CD4-positive, alpha-beta T cell (primary cell): ENCODE data around the gene GPR137B. TPM values are rescaled to one million over a fixed set of nuclear protein-coding genes. Genes with fewer than 3 reads are reported as not detected.

Experiments
- ATAC-seq: fragments of 200-7000 bp; cut with Tn5 transposase; one replicate; pipeline ENCODE4 v1.10.0; 2022; ENCODE audit warnings: mild to moderate bottlenecking; ENCODE audit not compliant: poor library complexity
- CTCF ChIA-PET: fragments of 350-600 bp; sonication (Branson Sonifier 250); formaldehyde crosslinking; loops from one replicate; lab custom pipeline; 2021; ENCODE audit warnings: antibody characterized with exemption, inconsistent platforms; lab: Charles Lee
- POLR2A ChIA-PET: fragments of 350-600 bp; sonication (Branson Sonifier 250); formaldehyde crosslinking; loops from one replicate; lab custom pipeline; 2021; ENCODE audit warnings: antibody characterized with exemption, inconsistent platforms; lab: Charles Lee
- DNase-seq, 14 experiments: peaks; one replicate each; pipeline ENCODE4 v3.0.0-alpha.2; 2013 to 2020; ENCODE audit warnings: mixed read lengths in 2 of 14
- H3K27ac ChIP-seq, 2 donors: one replicate each; pipeline versions ENCODE4 v1.5.1 to v1.7.0; 2013; ENCODE audit warnings: low read length in 2 of 2, low read depth in 1 of 2, mild to moderate bottlenecking in 1 of 2
- H3K27me3 ChIP-seq, 2 experiments: 1 replicate in 1 of 2; 2 replicates in 1 of 2; pipeline versions ENCODE4 v1.6.1 to v1.7.0; 2013; ENCODE audit warnings: low read length in 2 of 2, control low read depth in 1 of 2, mild to moderate bottlenecking in 1 of 2, moderate library complexity in 1 of 2; ENCODE audit not compliant: insufficient read depth in 2 of 2, control insufficient read depth in 1 of 2
- H3K36me3 ChIP-seq: one replicate; pipeline ENCODE4 v1.6.1; 2013; ENCODE audit warnings: low read length, control low read depth; ENCODE audit not compliant: insufficient read depth
- H3K4me1 ChIP-seq: one replicate; pipeline ENCODE4 v1.6.1; 2013; ENCODE audit warnings: low read length, control low read depth; ENCODE audit not compliant: insufficient read depth
- H3K4me3 ChIP-seq: one replicate; pipeline ENCODE4 v1.5.1; 2013; ENCODE audit warnings: mild to moderate bottlenecking, low read length, moderate library complexity
- H3K9me3 ChIP-seq, 2 experiments: 1 replicate in 1 of 2; 2 replicates in 1 of 2; pipeline versions ENCODE4 v1.6.1 to v1.7.0; 2013; ENCODE audit warnings: low read length in 2 of 2, mild to moderate bottlenecking in 2 of 2, control low read depth in 1 of 2, moderate library complexity in 1 of 2; ENCODE audit not compliant: control insufficient read depth in 1 of 2, insufficient read depth in 1 of 2
- H3K27ac Mint-ChIP-seq: one replicate; pipeline ENCODE4 v1.8.0; 2020; ENCODE audit warnings: mixed read lengths
- H3K27me3 Mint-ChIP-seq: one replicate; pipeline ENCODE4 v1.8.0; 2021; ENCODE audit warnings: mixed read lengths
- H3K36me3 Mint-ChIP-seq: one replicate; pipeline ENCODE4 v1.8.0; 2021; ENCODE audit warnings: low read depth, mixed read lengths
- H3K4me1 Mint-ChIP-seq: one replicate; pipeline ENCODE4 v1.8.0; 2021; ENCODE audit warnings: low read depth, mixed read lengths
- H3K4me3 Mint-ChIP-seq: one replicate; pipeline ENCODE4 v1.8.0; 2020; ENCODE audit warnings: mild to moderate bottlenecking, mixed read lengths
- H3K9me3 Mint-ChIP-seq: one replicate; pipeline ENCODE4 v1.8.0; 2020; ENCODE audit warnings: mixed read lengths
- CTCF ChIP-seq: fragments of 200-600 bp; IDR thresholded peaks from one replicate; pipeline ENCODE4 v1.8.0; 2022; ENCODE audit warnings: antibody characterized with exemption, mild to moderate bottlenecking
- intact Hi-C, 2 experiments: fragments of 100-400 bp; cut with DNase I in 1 of 2; cut with micrococcal nuclease in 1 of 2; formaldehyde crosslinking; loops; one replicate each; pipeline versions ENCODE4 v1.15.1 to v1.9.0; 2023 to 2025; cut with DNase I, micrococcal nuclease
- total RNA-seq, 174 experiments: library from RNA in 2 of 174; stranded (reverse) in 2 of 174; gene quantifications; one replicate each; pipeline ENCODE4 v1.2.3 and lab custom pipeline; 2021 to 2026

Gene GPR137B
- total RNA-seq, 2 experiments from 2014 or later: 6.3 to 7.4 TPM

- Mint-ChIP-seq H3K4me3 (no peak overlapping the region), H3K27me3 (no peaks in the 10 kb centered on the region), H3K4me1 (no peaks in the 10 kb centered on the region), H3K36me3 (peaks cover 94% of the 10 kb centered on the region), H3K27ac (no peak overlapping the region), H3K9me3 (peaks cover 10% of the 10 kb centered on the region)
- POLR2A ChIA-PET: no interaction called here
- CTCF ChIA-PET: no interaction called here
- H3K9me3 ChIP-seq: peaks cover under 1 to 5% of the 10 kb centered on the region in 2 experiments
- ATAC-seq: no peak
- no peak overlapping the region for H3K4me3 ChIP-seq
- H3K27ac ChIP-seq: no peak overlapping the region
- intact Hi-C loops: no loop called here
- DNase-seq: no peak
- no peaks in the 10 kb centered on the region for H3K4me1 ChIP-seq
- no peaks in the 10 kb centered on the region for H3K27me3 ChIP-seq
- no peak for TF ChIP-seq CTCF
- peaks cover 8% of the 10 kb centered on the region for H3K36me3 ChIP-seq
Measured at GRCh38 chr1:236207569-236207968, 65.2 kb downstream of the GPR137B start.

GRCh38 chr1:236209185-236209584 lies 66.8 kb downstream of the GPR137B start:
- Mint-ChIP-seq H3K9me3 (peaks cover 2% of the 10 kb centered on the region), H3K27me3 (no peaks in the 10 kb centered on the region), H3K36me3 (peaks cover 94% of the 10 kb centered on the region), H3K4me3 (no peak overlapping the region), H3K27ac (no peak overlapping the region), H3K4me1 (no peaks in the 10 kb centered on the region)
- ChIA-PET POLR2A (no interaction called here), CTCF (no interaction called here)
- no peak for DNase-seq
- no peaks in the 10 kb centered on the region for H3K9me3 ChIP-seq
- ATAC-seq: no peak
- peaks cover 8% of the 10 kb centered on the region for H3K36me3 ChIP-seq
- no peaks in the 10 kb centered on the region for H3K27me3 ChIP-seq
- H3K4me1 ChIP-seq: no peaks in the 10 kb centered on the region
- intact Hi-C loops: no loop called here
- H3K27ac ChIP-seq: no peak overlapping the region
- H3K4me3 ChIP-seq: no peak overlapping the region
- no peak for TF ChIP-seq CTCF

- no peaks in the 10 kb centered on the region for H3K27me3 ChIP-seq
- Mint-ChIP-seq H3K27ac (no peak overlapping the region), H3K27me3 (no peaks in the 10 kb centered on the region), H3K9me3 (peaks cover 2% of the 10 kb centered on the region), H3K4me3 (no peak overlapping the region), H3K4me1 (no peaks in the 10 kb centered on the region), H3K36me3 (peaks cover 94% of the 10 kb centered on the region)
- H3K27ac ChIP-seq: no peak overlapping the region
- H3K9me3 ChIP-seq: no peaks in the 10 kb centered on the region
- ATAC-seq (no peak), DNase-seq (no peak)
- H3K4me3 ChIP-seq: no peak overlapping the region
- H3K4me1 ChIP-seq: no peaks in the 10 kb centered on the region
- CTCF ChIA-PET: no interaction called here
- no peak for TF ChIP-seq CTCF
- POLR2A ChIA-PET: no interaction called here
- H3K36me3 ChIP-seq: peaks cover 8% of the 10 kb centered on the region
- intact Hi-C loops: no loop called here
Measured at GRCh38 chr1:236209713-236210112, 67.4 kb downstream of the GPR137B start.
